HG02623 (cell line): ENCODE measurements around the gene TBC1D10A.
"Not testable (repeated sequence)": the region's sequence is repeated elsewhere in the genome, so short reads cannot be mapped to it uniquely, and the experiment has no call there.

Source experiments
- ATAC-seq: cut with Tn5 transposase; IDR thresholded peaks from one replicate; pipeline ENCODE4 v1.9.1; 2021; ENCODE audit warnings: moderate library complexity; ENCODE audit not compliant: unreplicated experiment

The TBC1D10A gene

GRCh38 chr22:30347255-30347892 is 20.6 kb upstream of the TBC1D10A start:
- no peak for ATAC-seq

GRCh38 chr22:30344447-30345200 is 17.9 kb upstream of the TBC1D10A start:
- ATAC-seq: no peak

GRCh38 chr22:30340911-30341685 is 14.4 kb upstream of the TBC1D10A start:
- ATAC-seq: no peak

GRCh38 chr22:30338802-30339201 is 12.1 kb upstream of the TBC1D10A start:
- ATAC-seq: no peak

- not testable (repeated sequence) for ATAC-seq
Measured at GRCh38 chr22:30338341-30338740, 11.6 kb upstream of the TBC1D10A start.

- ATAC-seq: no peak
Measured at GRCh38 chr22:30337461-30337778, 10.7 kb upstream of the TBC1D10A start.

- no peak for ATAC-seq
Measured at GRCh38 chr22:30336752-30337460, 10.2 kb upstream of the TBC1D10A start.

- ATAC-seq: no peak
Measured at GRCh38 chr22:30335236-30335635, 8.5 kb upstream of the TBC1D10A start.

- no peak for ATAC-seq
Measured at GRCh38 chr22:30334646-30335045, 7.9 kb upstream of the TBC1D10A start.

- no peak for ATAC-seq
Measured at GRCh38 chr22:30333707-30334087, 7.0 kb upstream of the TBC1D10A start.

- no peak for ATAC-seq
Measured at GRCh38 chr22:30332994-30333706, 6.4 kb upstream of the TBC1D10A start.

- ATAC-seq: no peak
Measured at GRCh38 chr22:30332551-30332950, 5.8 kb upstream of the TBC1D10A start.

GRCh38 chr22:30328466-30329049 is 1.8 kb upstream of the TBC1D10A start:
- ATAC-seq: no peak

GRCh38 chr22:30327864-30328345 is 1.2 kb upstream of the TBC1D10A start:
- ATAC-seq: no peak

- peak; percentile 27 for ATAC-seq
Measured at GRCh38 chr22:30326255-30326705, 461 bp downstream of the TBC1D10A start.

- no peak for ATAC-seq
Measured at GRCh38 chr22:30325724-30326254, 952 bp downstream of the TBC1D10A start.

- no peak for ATAC-seq
Measured at GRCh38 chr22:30325065-30325720, 1.5 kb downstream of the TBC1D10A start.

- no peak for ATAC-seq
Measured at GRCh38 chr22:30324014-30324730, 2.6 kb downstream of the TBC1D10A start.

- no peak for ATAC-seq
Measured at GRCh38 chr22:30323246-30323645, 3.5 kb downstream of the TBC1D10A start.
